NCI-H774 (cell line): ENCODE results near the gene TTLL6.

Experiments used
- DNase-seq: peaks from one replicate; lab custom pipeline; 2025; lab: John Stamatoyannopoulos, UW

The TTLL6 gene

DNA sequence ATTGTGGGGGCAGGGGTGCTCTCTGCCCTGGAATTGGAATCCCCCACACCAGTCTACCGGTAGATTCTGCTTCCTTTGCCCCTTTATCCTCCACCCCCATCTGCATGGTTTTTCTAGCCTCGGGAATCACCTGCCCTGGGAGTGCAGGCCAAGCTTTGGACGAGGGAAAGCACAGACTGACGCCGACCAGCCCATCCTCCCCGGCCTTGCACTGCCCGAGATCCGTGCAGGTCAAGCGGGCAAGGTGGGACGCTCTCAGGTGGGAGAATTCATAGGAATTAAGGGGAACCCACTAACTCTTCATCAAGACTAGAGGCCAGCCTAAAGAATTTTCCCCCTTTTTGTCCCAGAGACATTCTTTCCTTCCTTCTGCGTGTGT, 78.6 kb downstream of the TTLL6 start:
- DNase-seq = no peak

DNA sequence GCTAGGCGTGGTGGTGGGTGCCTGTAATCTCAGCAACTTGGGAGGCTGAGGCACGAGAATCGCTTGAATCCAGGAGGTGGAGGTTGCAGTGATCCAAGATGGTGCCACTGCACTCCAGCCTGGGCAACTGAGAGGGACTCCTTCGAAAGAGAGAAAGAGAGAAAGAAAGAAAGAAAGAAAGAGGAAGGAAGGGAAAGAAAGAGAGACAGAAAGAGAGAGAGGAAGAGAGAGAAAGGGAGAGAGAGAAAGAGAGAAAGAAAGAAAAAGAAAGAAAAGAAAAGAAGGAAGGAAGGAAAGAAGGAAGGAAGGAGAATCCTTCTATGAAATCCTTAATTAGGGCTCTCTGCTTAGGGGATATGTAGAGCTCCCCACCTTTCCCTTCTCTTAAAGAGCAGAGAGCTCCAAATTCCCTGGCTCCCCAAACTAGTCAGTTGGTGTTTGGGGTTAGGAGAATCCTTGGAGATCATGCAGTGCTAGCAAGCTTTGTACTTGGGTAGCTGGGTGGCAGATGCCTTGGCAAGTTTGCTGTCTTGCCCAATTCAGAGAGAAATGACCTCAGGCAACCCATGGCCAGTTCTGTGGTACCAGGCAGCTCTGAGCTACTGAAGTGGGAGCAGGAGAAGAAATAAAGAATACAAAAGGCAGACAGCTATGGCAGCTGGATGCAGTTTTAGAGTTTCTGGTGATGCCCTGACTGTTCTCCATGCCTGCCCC, 79.5 kb downstream of the TTLL6 start:
- DNase-seq = no peak

- no peak for DNase-seq
These were observed 82.0 kb downstream of the TTLL6 start for GRCh38 chr17:48735062-48735351.

GRCh38 chr17:48734333-48735061, 82.5 kb downstream of the TTLL6 start:
- no peak for DNase-seq

GRCh38 chr17:48733632-48734328, 83.2 kb downstream of the TTLL6 start:
- DNase-seq = no peak

DNA sequence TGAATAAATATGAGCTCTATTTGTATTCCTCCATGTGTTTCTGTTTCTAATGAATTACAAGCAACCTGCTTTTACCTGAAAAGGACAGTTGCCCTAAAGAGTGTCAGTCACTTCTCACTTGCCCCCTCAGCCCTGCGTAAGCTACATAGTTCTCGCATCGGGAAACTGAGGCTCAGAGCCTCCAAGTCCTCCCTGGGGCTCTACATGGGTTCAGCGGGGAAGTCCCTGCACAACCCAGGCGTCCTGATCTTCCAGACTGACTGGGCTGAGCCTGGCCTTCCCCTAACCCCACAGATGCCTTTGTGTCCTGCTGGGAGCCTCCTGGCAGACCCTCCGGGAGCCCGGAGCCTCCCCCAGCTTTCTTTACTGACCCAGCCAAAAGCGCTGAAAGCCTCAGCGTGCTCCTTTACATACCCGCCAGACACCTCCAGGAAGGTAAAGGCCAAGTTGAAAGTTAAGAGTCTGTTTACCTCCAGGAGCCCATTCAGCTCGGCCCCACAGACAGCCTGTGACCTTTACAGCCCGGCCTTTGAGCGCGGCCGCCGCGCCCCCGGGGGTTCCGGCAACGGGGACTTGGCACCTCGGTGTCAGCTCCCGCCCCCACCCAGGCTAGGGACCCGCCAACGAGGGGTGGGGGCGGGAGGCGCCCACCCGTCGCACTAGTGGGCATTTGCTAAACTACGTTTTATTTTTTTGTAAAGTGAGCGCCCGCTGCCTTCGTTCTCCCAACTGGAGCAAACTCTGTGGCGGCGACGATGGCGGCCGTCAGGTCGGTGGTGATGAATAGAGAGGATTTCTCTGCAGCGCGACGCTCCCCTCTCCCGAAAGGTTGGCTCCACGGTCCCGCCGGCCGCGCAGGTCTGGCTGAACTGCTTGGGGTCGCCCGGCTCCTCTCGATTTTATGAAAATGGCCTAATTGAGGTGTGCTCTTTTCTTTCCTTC, 84.1 kb downstream of the TTLL6 start:
- DNase-seq = no peak

- no peak for DNase-seq
These were observed 85.7 kb downstream of the TTLL6 start for GRCh38 chr17:48731355-48731754.

GRCh38 chr17:48730240-48730550, 86.8 kb downstream of the TTLL6 start:
- DNase-seq = no peak

DNA sequence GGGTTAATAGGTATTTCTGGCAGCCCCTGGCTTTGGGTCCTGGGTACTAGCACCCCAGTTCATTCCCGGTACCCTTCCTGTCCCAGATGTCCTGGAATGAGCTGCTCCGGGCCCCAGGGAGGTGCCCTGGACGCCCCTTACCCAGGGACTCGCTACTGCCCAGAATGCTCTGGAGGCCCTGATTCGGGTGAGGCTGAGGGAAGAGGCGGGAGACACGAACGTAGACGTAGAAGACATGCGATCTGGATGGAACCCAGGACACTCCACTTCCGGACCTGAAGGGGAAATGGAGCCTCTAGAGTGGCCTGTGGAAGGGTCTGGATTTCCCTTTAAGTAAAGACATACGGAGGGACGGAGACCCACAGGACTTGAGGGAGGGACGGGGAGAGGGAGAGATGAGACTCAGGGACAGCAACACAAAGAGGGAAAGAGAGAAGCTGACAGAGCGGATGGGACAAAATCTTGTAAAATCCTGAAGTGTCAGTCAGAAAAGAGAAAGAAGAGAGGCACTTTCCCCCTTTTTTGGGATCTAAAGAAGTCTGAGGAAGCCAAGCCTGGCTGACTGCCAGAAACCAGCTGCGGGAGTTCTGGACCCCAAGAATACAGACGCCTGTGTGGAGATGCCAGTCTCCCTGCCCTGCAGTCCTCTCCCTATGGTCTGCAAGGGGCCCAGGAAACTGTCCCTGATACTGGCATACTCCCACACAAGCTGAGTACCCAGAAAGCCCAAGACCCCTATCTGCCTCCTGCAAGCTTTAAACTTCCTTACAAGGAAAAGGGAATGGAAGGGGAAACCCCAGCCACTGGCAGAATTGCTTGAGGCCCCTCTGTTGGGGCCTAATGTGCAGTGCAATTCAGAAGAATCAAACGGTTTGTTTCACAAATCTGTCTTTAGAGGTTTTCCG, 87.4 kb downstream of the TTLL6 start:
- no peak for DNase-seq

DNA sequence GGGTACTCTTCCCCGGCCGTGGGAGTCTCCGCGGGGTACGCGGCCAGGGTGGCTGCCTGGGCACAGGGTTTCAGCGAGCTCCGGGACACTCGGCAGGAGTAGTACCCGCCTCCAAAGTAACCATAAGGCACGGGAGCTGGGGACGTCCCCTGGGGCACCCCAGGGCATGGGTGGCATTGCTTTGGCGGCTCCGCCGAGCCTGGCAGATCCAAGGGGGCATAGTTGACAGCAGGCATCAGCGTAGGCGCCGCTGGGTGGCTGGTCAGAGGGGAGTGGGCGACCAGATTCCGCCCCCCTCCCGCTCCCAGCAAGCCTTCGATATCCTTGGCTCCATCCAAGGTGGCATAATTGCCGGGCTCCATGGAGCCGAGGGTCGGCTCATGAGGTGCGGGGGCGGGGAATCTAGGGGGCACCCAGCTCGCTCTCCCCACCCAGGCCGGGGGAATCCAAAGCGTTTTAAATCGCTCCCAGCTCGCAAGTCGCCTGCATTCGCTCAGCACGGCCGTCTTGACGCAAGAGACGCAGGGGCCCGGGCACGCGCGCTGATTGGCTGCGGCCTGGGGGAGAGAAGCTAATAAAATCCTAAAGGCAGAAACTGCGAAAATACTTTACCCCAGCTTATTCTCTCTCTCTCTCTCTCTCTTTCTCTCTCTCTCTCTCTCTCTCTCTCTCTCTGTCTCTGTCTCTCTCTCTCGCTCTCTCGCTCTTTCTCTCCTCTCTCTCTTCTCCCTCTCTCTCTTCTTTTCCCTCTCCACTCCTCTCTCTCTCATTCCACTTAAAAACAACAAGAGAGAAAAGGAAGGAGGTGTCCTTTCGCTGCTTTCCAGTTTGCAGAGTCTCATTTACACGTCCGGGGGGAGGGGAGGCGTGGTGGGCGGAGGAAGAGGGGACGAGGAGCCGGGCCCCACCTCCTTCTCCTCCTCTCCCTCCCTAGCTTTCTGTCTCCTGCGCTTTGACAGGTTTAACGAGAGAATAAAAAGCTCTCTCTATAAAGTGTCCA, 88.5 kb downstream of the TTLL6 start, which contains the start of gene HOXB13:
Gene HOXB13 (minus strand): TSS at position 519 of the 1,000 bp plus-strand sequence. CDS start 157 bp downstream, at position 362.
- peak; percentile 71 for DNase-seq

- no peak for DNase-seq
These were observed 89.4 kb downstream of the TTLL6 start for GRCh38 chr17:48727415-48728175.

- no peak for DNase-seq
These were observed 90.1 kb downstream of the TTLL6 start for GRCh38 chr17:48726916-48727286.

DNA sequence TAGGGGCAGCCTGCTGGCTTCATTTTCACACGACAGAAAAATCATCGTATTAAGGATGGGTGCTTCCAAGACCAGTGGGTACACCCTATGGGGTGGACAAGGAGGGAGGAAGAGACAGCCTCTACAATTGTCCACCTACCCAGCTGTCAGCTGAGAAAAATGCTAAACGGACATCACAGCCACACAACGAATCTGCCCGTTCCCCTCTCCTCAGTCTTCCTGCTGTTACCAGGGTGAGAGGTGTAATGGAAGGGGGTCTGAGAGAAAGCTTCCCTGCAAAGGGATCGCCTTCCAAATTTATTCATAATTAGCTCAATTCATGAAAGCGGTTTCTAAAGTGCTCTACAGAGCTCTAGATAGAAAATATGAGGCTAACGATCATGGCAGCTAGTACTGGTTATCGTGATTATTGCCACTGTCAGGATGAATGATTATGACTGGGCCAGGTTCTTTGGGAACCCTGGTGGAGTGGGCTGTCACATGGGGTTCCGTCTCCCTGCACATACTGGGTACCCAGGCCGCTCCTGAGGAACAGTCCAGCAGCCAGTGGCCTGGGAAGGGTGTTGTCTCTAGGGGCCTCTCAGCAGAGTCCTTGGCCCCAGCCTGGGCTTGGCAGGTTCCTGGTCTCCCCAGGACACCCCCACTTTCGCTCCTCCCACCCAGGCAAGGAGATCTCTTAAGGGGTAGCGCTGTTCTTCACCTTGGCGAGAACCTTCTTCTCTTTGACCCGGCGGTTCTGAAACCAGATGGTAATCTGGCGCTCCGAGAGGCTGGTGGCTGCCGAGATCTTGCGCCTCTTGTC, 90.7 kb downstream of the TTLL6 start:
- DNase-seq = no peak

GRCh38 chr17:48725288-48726064, 91.6 kb downstream of the TTLL6 start:
- DNase-seq = no peak

- DNase-seq = no peak
These were observed 92.1 kb downstream of the TTLL6 start for GRCh38 chr17:48725004-48725287.

GRCh38 chr17:48724251-48725003, 92.6 kb downstream of the TTLL6 start:
- DNase-seq = peak; percentile 22
